Astrocyte (in vitro differentiated cells and primary cell): ENCODE data around the gene MBD3L2B.

Source experiments
- CTCF ChIP-seq: IDR thresholded peaks from 2 replicates; pipeline ENCODE4 v1.5.1; 2011; ENCODE audit warnings: low read depth, mild to moderate bottlenecking, inconsistent platforms, low read length, moderate library complexity; ENCODE audit not compliant: insufficient read depth
- EZH2 ChIP-seq: IDR thresholded peaks from 2 replicates; pipeline ENCODE4 v1.6.1; 2012; ENCODE audit warnings: mild to moderate bottlenecking, low read length, inconsistent platforms; ENCODE audit not compliant: insufficient read depth

- TF ChIP-seq CTCF (no peak), EZH2 (no peak)
Observed at GRCh38 chr19:7068599-7068998, 47.4 kb upstream of the MBD3L2B start.
